ENCODE results near the gene C5orf58. TPM values are rescaled to one million over a fixed set of nuclear protein-coding genes. Genes with fewer than 3 reads are reported as not detected.

Gene C5orf58, protein sequence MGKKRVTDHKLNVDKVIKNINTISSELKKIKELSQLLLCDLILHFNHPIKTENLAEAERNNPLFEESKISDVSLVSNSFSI
- total RNA-seq (not detected in 2 replicates), polyA plus RNA-seq (not detected in 2 replicates), polyA minus RNA-seq (ENCODE audit: low replicate concordance) (not detected in 2 replicates)
- not detected in 2 replicates for polyA plus RNA-seq (2012)

DNA sequence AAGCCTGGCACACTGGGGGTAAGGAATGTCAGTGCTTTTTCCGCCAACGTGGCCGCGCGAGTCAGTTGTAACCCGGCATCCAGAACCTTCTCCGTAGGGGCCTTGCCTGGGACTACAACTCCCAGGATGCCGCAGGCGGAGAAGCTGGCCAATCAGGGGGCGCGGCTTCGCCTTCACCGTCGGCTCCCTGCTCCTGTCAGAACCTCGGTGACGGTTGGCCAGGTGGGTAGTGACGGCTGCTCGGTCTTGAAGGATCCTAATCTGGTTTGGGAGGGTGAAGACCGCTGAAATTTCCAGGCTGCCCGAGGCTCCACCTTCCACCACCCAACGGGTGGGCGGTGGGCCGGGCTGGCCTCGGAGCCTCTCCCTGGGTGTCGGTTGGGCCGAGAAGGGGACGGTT is at the start of gene C5orf58:
C5orf58 (plus strand) TSS at position 200 of the 400 bp plus-strand sequence. CDS start 1,992 bp downstream, outside the sequence.
- Histone ChIP-seq H3K79me2 (ENCODE audit: control insufficient read depth, insufficient read depth, low read length) (no peaks in the 10 kb centered on the region), H3K4me2 (ENCODE audit: extremely low read depth, insufficient read depth, low read length) (no peak within 1 kb of the TSS), H3K9ac (ENCODE audit: insufficient read depth, low read length) (no peak within 1 kb of the TSS), H3K36me3 (ENCODE audit: control insufficient read depth, insufficient read depth, low read length) (no peaks in the 10 kb centered on the region), H3K27me3 (ENCODE audit: control insufficient read depth, insufficient read depth, low read length) (no peaks in the 10 kb centered on the region), H3K4me1 (ENCODE audit: control insufficient read depth, extremely low read depth, insufficient read depth, low read length) (no peaks in the 10 kb centered on the region), H3K27ac (ENCODE audit: insufficient read depth, low read length) (no peak within 1 kb of the TSS), H3K4me3 (replicated peaks in 1 of 4; ENCODE audit: control extremely low read depth in 1 of 4, insufficient read depth in 1 of 4, low read depth in 3 of 4, low read length in 4 of 4) (no peak within 1 kb of the TSS), H3K9me3 (ENCODE audit: control insufficient read depth, insufficient read depth, low read depth, low read length) (no peaks in the 10 kb centered on the region), H4K20me1 (ENCODE audit: control insufficient read depth, extremely low read depth, insufficient read depth, low read length) (no peaks in the 10 kb centered on the region), H2AFZ (ENCODE audit: low read length) (no peak within 1 kb of the TSS)
- no peak for TF ChIP-seq EZH2 (IDR thresholded peaks at IDR 0.05; ENCODE audit: low read length, missing control alignments)
- TF ChIP-seq, protein P1, sequence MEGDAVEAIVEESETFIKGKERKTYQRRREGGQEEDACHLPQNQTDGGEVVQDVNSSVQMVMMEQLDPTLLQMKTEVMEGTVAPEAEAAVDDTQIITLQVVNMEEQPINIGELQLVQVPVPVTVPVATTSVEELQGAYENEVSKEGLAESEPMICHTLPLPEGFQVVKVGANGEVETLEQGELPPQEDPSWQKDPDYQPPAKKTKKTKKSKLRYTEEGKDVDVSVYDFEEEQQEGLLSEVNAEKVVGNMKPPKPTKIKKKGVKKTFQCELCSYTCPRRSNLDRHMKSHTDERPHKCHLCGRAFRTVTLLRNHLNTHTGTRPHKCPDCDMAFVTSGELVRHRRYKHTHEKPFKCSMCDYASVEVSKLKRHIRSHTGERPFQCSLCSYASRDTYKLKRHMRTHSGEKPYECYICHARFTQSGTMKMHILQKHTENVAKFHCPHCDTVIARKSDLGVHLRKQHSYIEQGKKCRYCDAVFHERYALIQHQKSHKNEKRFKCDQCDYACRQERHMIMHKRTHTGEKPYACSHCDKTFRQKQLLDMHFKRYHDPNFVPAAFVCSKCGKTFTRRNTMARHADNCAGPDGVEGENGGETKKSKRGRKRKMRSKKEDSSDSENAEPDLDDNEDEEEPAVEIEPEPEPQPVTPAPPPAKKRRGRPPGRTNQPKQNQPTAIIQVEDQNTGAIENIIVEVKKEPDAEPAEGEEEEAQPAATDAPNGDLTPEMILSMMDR (conservative IDR thresholded peaks at IDR 0.05 in 1 of 2, IDR thresholded peaks at IDR 0.05 in 1 of 2; ENCODE audit: low read depth in 1 of 2, low read length in 2 of 2) = no peak
- no peak for DNase-seq (ENCODE audit: low read depth in 2 of 2)

DNA sequence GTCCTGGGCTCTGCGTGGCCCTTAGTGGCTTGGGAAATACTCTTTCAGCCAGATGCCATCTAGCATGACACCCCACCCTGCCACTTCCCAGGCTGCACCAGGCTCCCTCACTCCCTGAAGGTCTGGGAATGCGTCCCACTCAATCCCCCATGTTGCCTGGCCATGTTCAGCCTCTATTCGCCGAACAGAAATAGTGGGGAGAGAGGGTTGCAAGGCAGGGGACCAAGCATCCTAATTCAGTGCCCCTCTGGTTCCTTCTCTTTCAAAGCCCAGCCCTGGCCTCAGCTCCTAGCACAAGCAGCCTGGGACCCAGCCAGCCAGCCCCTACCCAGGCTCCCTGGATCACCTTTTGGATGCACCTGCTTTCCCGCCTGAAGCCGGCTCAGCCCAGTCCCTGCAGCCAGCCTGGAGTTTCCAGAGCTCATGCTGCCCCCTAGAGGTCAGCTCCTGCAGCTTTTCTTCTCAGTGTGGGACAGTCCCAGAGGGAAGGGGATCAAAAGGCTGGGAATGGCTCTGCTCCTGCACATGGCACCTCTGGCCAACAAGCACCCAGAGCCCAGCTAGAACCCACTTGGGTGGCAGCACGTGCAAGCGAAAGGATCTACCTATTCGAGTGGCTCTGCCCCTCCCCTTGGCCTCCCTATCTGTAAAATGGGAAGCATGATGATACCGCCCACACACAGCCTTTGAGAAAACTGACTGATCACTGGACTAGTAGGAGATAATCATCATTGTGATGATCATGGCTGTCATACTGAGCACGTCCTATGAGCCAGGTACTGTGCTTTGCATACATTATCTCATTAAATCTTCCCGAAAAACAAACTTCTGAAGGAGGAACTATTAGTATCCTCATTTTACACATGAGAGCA is 48.7 kb upstream of the C5orf58 start:
- no peaks in the 10 kb centered on the region for H3K36me3 ChIP-seq (ENCODE audit: control insufficient read depth, insufficient read depth, low read length)
- TF ChIP-seq, protein P1 (conservative IDR thresholded peaks at IDR 0.05 in 1 of 2, IDR thresholded peaks at IDR 0.05 in 1 of 2; ENCODE audit: low read depth in 1 of 2, low read length in 2 of 2) = peak; percentile 76 to 86
- no peak for TF ChIP-seq EZH2 (IDR thresholded peaks at IDR 0.05; ENCODE audit: low read length, missing control alignments)
- H3K4me3 ChIP-seq (replicated peaks in 1 of 4; ENCODE audit: control extremely low read depth in 1 of 4, insufficient read depth in 1 of 4, low read depth in 3 of 4, low read length in 4 of 4) = no peak overlapping the region
- H4K20me1 ChIP-seq (ENCODE audit: control insufficient read depth, extremely low read depth, insufficient read depth, low read length) = no peaks in the 10 kb centered on the region
- no peaks in the 10 kb centered on the region for H3K4me1 ChIP-seq (ENCODE audit: control insufficient read depth, extremely low read depth, insufficient read depth, low read length)
- no peaks in the 10 kb centered on the region for H3K9me3 ChIP-seq (ENCODE audit: control insufficient read depth, insufficient read depth, low read depth, low read length)
- DNase-seq (ENCODE audit: low read depth in 2 of 2) = peak; percentile 26 to 52
- no peak overlapping the region for H3K27ac ChIP-seq (ENCODE audit: insufficient read depth, low read length)
- H3K79me2 ChIP-seq (ENCODE audit: control insufficient read depth, insufficient read depth, low read length) = no peaks in the 10 kb centered on the region
- no peaks in the 10 kb centered on the region for H3K27me3 ChIP-seq (ENCODE audit: control insufficient read depth, insufficient read depth, low read length)
- H3K4me2 ChIP-seq (ENCODE audit: extremely low read depth, insufficient read depth, low read length) = no peak overlapping the region
- no peak overlapping the region for H2AFZ ChIP-seq (ENCODE audit: low read length)
- H3K9ac ChIP-seq (ENCODE audit: insufficient read depth, low read length) = no peak overlapping the region

DNA sequence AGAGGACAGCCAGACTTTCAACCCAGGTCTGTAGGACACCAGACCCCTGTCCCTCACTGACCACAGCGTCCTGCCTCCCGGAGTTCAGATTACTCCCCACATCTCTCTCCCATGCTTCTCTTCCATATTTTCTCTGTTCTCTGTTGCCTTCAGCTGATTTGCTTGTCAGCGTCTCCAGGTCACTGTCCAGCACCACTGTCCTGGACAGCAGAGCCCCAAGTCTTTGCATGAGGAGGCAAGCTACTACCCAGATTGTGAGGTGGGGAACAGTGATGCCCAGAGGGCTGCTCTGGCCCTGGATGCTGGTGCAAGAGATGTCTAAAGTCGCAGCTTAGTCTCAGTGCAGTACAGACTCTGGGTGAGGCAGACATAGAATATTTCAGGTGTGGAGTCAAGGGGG is 48.0 kb upstream of the C5orf58 start:
- DNase-seq (ENCODE audit: low read depth in 2 of 2) = no peak
- no peak for TF ChIP-seq EZH2 (IDR thresholded peaks at IDR 0.05; ENCODE audit: low read length, missing control alignments)
- TF ChIP-seq, protein P1 (conservative IDR thresholded peaks at IDR 0.05 in 1 of 2, IDR thresholded peaks at IDR 0.05 in 1 of 2; ENCODE audit: low read depth in 1 of 2, low read length in 2 of 2) = no peak
- H3K27me3 ChIP-seq (ENCODE audit: control insufficient read depth, insufficient read depth, low read length) = no peaks in the 10 kb centered on the region
- no peak overlapping the region for H2AFZ ChIP-seq (ENCODE audit: low read length)
- H3K9ac ChIP-seq (ENCODE audit: insufficient read depth, low read length) = no peak overlapping the region
- no peak overlapping the region for H3K4me2 ChIP-seq (ENCODE audit: extremely low read depth, insufficient read depth, low read length)
- no peaks in the 10 kb centered on the region for H3K4me1 ChIP-seq (ENCODE audit: control insufficient read depth, extremely low read depth, insufficient read depth, low read length)
- H4K20me1 ChIP-seq (ENCODE audit: control insufficient read depth, extremely low read depth, insufficient read depth, low read length) = no peaks in the 10 kb centered on the region
- no peak overlapping the region for H3K4me3 ChIP-seq (replicated peaks in 1 of 4; ENCODE audit: control extremely low read depth in 1 of 4, insufficient read depth in 1 of 4, low read depth in 3 of 4, low read length in 4 of 4)
- H3K9me3 ChIP-seq (ENCODE audit: control insufficient read depth, insufficient read depth, low read depth, low read length) = no peaks in the 10 kb centered on the region
- no peak overlapping the region for H3K27ac ChIP-seq (ENCODE audit: insufficient read depth, low read length)
- no peaks in the 10 kb centered on the region for H3K36me3 ChIP-seq (ENCODE audit: control insufficient read depth, insufficient read depth, low read length)
- H3K79me2 ChIP-seq (ENCODE audit: control insufficient read depth, insufficient read depth, low read length) = no peaks in the 10 kb centered on the region
